Bone marrow (tissue), 2 donors: ENCODE measurements around the gene GSAP.
A peak's percentile ranks its signal among the peaks of the same experiment; 100 is the strongest.
"Not testable (repeated sequence)": the region's sequence is repeated elsewhere in the genome, so short reads cannot be mapped to it uniquely, and the experiment has no call there.

ENCODE experiments used
- DNase-seq, 2 donors: peaks; one replicate each; lab custom pipeline; 2025; lab: John Stamatoyannopoulos, UW

The GSAP gene, protein sequence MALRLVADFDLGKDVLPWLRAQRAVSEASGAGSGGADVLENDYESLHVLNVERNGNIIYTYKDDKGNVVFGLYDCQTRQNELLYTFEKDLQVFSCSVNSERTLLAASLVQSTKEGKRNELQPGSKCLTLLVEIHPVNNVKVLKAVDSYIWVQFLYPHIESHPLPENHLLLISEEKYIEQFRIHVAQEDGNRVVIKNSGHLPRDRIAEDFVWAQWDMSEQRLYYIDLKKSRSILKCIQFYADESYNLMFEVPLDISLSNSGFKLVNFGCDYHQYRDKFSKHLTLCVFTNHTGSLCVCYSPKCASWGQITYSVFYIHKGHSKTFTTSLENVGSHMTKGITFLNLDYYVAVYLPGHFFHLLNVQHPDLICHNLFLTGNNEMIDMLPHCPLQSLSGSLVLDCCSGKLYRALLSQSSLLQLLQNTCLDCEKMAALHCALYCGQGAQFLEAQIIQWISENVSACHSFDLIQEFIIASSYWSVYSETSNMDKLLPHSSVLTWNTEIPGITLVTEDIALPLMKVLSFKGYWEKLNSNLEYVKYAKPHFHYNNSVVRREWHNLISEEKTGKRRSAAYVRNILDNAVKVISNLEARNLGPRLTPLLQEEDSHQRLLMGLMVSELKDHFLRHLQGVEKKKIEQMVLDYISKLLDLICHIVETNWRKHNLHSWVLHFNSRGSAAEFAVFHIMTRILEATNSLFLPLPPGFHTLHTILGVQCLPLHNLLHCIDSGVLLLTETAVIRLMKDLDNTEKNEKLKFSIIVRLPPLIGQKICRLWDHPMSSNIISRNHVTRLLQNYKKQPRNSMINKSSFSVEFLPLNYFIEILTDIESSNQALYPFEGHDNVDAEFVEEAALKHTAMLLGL

DNA sequence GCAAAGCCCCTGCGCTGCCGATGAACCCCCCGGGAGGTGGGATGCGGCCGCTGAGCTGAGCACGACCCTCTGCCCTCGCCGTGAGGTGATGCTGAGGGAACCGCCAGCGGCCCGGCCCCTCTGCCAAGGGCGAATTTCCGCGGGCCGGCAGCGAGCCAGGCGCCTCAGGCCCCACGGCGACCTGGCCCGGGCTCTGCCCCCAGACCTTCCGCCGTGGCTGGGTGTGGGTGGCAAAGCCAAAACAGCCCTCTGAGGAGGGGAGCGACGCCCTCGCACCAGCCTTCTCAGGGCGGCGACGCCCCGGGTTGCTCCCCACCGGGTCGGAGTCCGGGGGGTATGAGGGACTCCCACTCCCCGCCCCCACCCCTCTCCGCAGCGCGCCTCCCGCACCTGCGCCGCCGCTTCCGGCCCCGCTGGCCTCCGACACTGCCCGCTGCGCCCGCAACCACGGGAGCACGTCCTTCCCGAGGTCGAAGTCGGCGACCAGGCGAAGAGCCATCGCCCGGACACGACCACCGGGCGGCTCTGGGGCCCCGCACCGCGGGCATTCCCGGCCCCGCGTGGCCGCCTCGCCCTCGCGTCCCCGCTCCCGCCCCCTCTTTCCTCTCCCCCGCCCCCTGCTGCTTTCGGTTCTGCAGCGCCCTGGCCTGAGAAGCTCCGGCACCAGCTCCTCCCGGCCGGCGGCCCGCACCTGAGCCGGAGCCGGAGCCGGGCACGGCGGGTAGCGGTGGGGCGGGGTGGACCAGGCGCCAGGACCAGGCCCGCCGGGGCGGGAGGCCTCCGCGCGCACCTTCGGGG lies at the start of gene GSAP:
GSAP (minus strand) TSS at position 527 of the 798 bp plus-strand sequence; CDS start at position 499, 28 bp downstream.
- peak in 1 of 2 donors; percentile 10 for DNase-seq

DNA sequence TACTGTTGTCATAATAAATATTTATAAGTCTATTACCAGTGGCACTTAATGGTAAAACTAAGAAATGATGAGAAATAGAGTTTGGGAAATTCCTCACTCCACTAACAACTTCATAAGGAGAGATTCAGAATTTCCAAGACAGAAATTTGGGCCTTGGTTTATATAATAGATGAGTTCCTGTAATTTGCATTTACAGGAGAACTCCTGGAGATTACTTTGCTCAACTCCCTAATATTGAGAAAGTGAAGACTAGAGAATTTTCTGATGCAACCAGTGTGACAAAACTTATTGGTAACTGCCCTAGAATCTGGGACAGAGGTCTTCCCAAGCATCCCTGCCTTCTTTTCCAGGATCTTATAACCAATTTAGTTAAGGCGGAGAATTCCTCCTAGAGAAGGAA lies 49.1 kb upstream of the GSAP start:
- DNase-seq = no peak

DNA sequence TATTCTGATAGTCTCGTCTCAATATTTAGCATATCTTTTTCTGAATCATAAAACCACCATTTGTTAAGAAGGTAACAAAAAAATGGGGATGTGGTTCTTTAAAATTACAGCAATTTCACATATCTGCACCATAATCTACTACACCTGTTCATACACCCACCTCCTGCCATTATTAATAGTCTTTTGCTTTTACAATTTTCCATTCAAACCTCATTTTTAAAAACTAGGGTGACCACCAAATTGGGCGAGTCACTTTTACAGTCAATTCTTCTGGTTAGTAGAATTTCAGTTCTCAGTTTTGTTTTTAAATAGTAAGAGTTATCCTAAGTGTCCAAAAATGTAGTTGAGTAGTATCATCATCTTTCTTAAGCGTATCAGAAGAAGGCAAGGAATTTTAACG lies 48.4 kb upstream of the GSAP start:
- no peak for DNase-seq

DNA sequence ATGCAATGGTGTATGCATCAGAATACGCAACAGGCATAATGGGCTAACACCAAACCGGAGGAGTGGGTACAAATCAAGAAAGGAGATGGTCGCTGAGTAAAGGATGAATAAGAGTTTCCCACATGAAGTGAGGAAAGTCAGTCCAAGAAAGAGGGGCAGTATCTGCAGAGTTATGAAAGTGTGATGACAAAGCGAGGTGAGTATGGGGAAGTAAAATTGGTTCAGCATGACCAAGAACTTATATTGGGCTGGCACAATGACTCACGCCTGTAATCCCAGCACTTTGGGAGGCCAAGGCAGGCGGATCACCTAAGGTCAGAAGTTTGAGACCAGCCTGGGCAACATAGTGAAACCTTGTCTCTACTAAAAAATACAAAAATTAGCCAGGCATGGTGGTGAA lies 47.5 kb upstream of the GSAP start:
- peak in 1 of 2 donors; percentile 55 for DNase-seq

DNA sequence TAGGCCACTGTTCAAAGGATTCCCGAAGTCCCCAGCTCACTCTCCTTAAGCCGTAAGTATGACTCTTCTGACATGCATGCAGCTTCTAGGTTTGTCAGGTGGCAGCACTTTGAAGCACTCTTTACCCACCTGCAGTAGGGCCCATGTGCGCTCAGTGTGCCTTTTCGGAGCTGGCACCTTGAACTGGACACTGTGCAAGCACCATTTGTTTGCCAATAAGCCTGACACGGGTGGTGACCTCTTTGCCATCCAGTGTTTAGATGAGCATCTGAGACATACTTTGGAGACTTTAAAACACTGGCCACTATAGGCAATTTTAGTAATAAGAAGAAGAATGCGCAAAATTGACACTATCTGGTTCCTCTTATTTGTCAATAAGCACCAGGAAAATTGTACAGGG lies 45.7 kb upstream of the GSAP start:
- no peak for DNase-seq

DNA sequence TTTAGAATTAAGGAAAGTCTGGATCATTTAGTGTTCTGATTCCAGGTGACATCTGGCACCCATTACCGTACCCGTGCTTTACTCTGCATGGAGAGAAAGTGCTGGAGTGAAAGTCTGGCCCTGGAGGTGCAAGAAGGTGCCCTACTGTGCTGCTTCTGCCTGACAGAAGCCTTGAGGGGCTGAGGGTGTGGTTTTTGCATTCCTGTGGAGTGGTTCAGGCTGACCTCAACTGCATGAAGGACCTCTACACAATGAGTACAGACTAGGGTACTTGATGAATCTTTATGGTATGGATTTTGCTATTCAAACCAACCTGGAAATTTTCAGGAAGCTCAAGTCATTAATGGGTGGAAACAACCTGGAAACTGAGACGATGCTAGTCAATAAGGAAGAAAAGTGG lies 45.1 kb upstream of the GSAP start:
- DNase-seq = no peak

DNA sequence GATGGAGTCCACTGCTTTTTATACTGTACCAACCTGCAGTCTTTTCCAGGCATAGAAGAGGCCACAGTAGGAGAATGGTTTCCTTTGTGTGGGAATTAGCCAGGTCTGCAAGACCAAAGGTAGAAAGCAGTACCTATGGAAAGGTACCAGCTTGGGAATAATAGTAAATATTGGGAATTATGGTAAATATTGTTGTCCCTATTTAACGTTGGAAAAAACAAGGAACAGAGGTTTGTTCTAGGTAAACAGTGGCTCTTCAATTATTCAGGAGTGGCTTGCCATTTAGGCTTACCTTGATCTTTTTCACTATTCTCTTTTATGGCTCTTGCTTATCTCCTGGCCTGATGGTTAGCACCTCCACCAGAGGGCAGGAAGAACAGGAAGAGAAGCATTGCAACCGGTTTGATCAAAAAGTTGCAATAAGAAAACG lies 43.9 kb upstream of the GSAP start:
- no peak for DNase-seq

DNA sequence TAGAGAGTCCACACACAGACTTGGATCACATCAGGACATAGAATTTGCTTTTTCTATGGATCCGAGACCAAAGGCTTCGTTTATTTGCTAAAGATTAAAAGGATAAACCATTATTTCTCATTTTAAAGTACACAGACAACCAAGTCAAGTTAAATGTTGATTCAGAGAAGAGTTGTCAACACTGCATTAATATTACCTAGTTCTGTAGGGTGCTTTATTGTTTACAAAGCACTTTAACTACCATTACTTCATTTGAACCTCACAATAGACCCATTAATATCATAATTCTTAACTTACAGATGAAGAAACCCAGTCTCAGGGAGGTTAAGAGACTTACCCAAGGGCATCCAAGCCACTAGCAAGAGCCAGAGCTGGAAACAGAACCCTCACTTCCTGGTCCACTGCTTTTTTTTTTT lies 43.2 kb upstream of the GSAP start:
- DNase-seq = no peak

DNA sequence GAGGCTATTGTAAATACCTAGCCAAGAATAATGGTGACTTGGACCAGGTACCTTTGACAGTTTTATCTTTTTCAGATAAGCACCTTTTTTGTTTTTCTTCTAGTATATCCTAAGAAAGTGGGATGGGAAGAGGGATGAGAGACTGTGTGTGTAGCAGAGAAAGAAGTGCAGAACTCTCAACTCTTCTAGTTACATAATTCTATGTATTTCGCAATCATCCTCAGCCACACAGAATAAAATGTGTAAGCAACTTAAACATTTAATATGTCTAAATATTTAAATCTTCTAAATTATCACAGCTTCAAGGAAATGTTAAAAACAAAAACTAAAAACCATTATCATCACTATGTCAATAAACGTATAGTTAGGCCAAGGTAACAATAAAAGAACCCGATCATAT lies 42.6 kb upstream of the GSAP start:
- no peak for DNase-seq

DNA sequence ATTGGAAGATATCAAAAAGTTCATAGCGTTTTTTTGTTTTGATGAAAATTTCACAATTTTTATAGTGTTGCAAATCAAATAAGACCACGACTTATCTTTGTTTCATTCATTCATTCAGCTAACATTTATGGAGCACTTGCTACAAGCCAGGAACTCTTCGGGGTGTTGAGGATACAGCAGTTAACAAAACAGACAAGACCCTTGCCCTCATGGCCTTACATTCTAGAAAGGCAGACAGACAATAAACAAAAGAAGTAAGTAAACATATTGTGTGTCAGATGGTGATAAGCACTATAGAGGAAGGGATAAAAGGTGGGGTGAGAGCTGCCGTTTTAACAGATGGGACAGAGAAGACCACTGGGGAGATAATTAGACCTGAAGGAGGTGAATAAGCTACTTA lies 41.6 kb upstream of the GSAP start:
- no peak for DNase-seq

DNA sequence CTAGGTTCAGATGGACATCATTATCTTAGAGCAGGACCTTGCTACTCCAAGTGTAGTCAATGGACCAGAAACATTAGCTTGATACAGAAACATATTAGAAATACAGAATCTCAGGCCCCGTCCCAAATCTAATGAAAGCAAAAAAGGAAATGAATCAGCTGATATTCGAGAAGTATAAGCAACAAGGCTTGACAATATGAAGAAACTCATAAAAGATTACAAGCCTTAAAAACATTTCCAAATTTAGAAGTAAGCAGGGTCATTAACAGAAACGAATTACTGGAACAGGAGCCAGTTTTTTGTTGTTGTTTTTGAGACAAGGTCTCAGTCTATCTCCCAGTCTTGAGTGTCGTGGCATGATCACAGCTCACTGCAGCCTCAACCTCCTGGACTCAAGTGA lies 40.5 kb upstream of the GSAP start:
- DNase-seq = no peak

DNA sequence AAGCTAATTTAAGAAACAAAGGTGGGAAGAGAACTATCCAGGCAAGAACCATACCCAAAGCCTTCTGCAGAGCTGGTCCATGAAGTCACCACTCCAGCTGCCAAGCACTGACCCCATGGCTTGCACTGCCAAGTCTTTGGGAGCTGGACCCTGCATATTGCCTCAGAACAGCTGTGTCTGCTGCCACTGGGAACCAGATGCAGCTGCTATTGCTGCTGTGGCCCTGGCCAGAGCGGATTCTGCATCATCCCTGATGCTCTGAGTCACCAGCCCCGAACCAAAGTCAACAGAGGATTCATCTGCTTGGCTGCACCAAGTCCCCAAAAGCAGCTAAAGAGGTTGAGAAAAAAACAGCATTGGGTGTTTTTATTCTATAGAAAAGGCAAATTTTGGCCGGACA lies 39.2 kb upstream of the GSAP start:
- DNase-seq = no peak

DNA sequence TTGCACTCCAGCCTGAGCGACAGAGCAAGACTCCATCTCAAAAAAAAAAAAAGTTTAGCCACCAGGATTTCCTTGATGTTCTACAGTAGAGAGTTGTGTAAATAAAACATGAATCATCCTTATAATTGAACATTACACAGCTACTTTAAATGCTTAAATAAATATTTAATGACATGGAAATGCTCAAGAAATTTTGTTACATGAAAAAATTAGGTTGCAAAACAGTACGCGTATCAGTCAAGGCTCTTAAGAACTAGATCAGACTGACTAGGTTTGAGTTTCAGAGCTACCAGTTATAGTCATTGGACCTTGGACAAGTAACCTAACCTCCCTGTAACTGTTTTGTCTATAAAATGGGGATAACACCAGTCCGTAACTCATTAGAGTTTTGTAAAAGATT lies 38.7 kb upstream of the GSAP start:
- no peak for DNase-seq

DNA sequence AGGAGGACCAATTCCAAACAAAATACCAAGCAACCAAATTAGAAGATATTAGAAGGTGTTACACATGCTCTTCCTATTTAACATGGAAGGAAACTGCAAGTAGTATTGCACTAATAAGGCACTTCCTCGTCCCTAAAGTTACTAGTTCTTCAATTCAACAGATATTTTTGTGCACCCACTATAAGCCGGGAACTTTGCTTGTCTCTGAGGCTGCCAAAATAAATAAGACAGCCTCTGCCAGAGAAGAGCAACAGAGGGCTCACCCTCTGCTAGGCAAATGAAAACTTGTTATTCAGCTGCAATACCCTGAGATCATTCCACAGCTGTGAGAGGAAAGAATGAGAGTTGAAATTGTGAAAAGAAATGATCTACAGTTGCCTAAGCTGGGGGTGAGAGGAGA lies 37.4 kb upstream of the GSAP start:
- no peak for DNase-seq

DNA sequence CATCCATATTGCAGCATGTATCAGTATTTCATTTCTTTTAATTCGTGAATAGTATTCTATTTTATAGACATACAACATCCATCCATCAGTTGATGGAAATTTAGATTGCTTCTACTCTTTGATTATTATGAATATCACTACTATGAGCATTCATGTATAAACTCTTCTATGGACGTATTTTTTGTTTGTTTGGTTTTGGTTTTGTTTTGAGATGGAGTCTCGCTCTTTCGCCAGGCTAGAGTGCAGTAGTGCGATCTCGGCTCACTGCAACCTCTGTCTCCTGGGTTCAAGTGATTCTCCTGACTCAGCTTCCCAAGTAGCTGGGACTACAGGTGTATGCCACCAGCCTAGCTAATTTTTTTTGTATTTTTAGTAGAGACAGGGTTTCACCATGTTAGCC lies 35.8 kb upstream of the GSAP start:
- not testable (repeated sequence) for DNase-seq

DNA sequence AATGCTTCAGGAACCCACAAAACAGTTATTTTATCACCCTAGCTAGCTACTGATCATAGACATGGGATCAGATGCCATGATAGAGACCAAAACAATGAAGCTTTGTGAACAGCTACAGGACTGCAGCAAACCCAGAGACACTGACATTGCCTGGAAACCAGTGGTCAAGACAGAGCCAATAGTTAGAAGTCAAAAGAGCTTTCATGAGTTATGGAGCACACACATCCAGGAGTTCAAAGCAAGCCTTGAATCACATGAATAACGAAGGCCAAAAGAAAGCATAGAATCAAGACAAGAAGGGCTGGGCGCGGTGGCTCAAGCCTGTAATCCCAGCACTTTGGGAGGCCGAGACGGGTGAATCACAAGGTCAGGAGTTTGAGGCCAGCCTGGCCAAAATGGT lies 34.5 kb upstream of the GSAP start:
- DNase-seq = no peak

DNA sequence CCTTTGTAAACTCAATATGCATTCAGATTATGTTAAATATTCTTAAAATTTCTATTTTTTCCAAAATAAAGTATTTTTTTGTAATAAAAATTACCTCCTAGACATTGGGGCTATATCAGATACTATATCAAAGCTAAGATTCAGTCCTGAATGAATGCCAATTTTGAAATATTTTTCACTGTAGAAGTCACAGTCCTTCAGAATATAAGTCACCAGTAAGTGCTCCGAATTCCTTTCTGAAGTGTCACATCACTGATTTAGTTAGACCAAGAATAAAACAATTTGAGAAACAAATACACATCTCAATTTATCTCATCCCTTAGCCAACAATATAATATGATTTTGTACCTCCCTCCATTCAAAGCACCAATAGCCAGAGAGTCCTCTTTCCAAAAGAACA lies 33.9 kb upstream of the GSAP start:
- DNase-seq = no peak

DNA sequence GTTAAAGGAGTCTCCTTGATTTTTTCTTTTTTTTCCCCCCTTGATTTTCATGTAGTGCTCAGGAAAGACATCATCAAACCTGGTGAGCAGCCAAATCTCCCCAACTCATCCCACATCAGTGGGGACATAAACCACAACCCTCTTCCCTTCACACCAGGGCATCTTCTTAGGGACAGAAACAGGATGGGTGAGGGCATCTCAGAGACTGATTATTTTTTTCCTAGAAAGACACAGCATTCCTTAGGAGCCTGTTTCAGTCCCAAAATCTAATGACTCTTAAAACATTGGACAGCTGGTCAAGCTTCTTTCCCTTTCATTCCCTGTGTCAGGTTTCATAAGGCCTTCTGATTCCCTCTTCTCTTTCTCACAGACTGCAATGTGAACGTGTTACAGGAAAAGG lies 31.5 kb upstream of the GSAP start:
- no peak for DNase-seq

DNA sequence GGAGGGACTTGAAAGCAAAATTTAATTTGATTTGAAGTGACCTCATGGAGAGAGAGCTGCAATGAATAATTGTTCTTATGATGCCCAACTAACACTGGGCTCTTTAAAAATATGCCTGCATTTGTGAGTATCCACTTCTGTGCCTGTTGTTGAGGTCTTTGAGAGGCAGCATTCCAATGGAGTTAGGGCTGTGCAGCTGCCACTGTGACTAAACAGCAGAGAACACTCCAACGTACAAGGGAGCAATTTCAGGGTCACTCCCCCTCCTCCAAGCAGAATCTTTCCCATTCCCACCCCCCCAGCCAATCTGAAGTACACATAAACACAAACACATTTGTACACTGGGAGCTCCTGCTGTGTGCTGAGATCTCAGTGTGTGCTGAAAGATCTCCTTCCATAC lies 28.0 kb upstream of the GSAP start:
- no peak for DNase-seq

DNA sequence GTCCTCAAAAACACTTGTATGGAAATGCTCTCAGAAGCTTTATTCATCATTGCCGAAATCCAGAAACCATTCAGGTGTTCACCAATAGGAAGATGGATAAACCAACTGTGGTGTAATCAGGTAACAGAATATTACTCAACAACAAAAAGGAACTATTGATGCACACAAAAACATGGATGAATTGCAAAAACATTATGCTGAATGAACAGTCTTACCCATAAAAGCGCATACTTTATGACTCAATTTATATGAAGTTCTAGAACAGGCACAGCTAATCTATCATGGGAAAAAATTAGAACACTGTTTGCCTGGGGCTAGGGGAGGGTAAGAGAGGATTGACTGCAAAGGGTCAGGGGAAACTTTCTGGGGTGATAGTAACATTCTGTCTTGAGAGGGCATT lies 26.9 kb upstream of the GSAP start:
- DNase-seq = no peak

DNA sequence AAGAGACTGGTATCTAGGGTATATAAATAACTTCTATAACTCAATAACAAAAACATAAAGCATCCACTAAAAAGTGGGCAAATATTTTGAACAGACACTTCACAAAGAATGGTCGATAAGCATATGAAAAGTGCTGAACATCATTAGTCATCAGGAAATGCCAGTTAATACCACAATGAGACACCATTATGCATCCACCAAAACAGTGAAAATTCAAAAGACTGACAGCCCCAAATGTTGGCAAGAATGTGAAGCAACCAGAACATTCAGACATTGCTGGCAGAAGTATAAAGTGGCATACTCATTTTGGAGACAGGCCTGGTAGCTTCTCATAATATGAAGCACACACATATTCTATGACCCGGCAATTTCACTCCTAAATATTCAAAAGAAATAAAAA lies 26.5 kb upstream of the GSAP start:
- DNase-seq = peak in 1 of 2 donors; percentile 35

DNA sequence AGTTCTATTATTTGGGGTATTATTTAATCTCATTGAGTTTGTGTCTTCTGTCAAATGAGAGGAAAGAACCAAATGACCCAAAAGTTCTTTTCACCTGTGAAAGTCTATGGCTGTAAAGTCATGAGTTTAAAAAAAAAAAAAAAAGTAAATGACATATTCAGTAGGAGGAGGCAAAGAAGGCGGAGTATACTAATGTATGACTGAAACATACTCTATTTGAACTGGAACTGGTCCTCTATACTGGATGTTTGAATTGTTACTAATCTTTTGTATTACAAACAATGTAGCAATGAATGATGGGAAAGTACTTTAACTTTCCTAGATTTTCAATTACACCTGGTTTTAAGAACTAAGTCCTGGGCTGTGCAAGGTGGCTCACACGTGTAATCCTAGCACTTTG lies 24.9 kb upstream of the GSAP start:
- DNase-seq = no peak
